NCI-H2227 (cell line): Measurements from ENCODE around the gene ABI3.
"Not testable (repeated sequence)": the region's sequence is repeated elsewhere in the genome, so short reads cannot be mapped to it uniquely, and the experiment has no call there.

ENCODE experiments used
- DNase-seq: peaks from one replicate; lab custom pipeline; 2025; ENCODE audit not compliant: unreplicated experiment; lab: John Stamatoyannopoulos, UW

ABI3 gene, protein sequence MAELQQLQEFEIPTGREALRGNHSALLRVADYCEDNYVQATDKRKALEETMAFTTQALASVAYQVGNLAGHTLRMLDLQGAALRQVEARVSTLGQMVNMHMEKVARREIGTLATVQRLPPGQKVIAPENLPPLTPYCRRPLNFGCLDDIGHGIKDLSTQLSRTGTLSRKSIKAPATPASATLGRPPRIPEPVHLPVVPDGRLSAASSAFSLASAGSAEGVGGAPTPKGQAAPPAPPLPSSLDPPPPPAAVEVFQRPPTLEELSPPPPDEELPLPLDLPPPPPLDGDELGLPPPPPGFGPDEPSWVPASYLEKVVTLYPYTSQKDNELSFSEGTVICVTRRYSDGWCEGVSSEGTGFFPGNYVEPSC

DNA sequence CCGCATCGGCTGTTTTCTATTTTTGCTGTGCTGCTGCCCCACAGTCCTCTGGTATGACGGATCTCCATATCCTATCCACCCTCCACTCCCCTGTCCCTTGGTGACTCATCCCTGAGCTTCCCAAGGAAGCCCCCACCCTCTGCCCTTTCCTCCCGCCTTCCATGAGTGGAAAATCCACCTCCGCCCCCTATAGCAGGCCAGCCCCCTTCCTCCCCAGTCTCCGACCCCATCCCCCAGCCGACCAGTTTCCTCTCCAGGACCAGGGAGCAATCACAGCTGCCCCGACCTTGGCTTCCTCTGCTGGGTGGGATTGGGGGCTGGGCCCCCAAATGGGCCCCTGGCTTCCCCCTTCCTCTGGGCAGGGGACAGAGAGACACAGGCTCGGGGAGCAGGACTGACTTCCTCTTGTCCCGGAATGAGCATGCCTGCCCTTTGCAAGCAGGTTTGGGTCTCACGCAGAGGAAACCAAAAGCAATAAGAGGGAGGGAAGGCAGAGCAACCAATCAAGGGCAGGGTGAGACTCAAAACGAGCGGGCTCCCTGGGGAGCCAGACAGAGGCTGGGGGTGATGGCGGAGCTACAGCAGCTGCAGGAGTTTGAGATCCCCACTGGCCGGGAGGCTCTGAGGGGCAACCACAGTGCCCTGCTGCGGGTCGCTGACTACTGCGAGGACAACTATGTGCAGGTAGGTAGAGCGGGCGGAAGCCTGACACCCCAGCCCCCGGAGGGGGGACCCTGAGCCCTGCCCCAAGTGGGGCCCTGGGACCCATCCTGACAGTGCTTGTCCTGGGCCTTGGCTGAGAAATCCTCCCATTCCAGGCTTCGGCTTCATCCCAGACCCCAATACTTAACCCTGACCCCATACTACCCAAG is at the start of gene ABI3, which contains the start of gene GNGT2:
Gene ABI3, plus strand, starts transcription at position 550 of the 872 bp plus-strand sequence. Its CDS starts 18 bp downstream, at position 568.
Gene GNGT2, minus strand, starts transcription at position 417 of the 872 bp plus-strand sequence. CDS start 3,152 bp downstream, outside the sequence.
- DNase-seq: no peak

DNA sequence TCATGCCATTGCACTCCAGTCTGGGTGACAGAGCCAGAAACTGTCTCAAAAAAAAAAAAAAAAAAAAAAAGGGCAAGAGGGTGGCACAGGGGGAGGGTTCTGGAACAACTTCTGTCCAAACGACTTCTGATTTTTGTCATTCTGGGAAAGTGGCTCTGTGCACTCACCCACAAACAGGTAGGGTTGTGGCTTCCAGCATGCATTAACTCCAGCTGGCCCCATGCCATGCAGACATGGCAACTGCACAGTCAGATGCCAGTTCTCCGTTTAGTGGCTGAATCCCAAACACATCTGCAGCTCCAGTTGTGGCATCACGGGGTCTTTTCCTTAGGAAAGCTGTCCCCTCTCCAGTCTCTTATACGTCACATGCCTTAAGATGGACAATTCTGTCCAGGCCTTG is 47.6 kb upstream of the ABI3 start:
- DNase-seq: no peak

DNA sequence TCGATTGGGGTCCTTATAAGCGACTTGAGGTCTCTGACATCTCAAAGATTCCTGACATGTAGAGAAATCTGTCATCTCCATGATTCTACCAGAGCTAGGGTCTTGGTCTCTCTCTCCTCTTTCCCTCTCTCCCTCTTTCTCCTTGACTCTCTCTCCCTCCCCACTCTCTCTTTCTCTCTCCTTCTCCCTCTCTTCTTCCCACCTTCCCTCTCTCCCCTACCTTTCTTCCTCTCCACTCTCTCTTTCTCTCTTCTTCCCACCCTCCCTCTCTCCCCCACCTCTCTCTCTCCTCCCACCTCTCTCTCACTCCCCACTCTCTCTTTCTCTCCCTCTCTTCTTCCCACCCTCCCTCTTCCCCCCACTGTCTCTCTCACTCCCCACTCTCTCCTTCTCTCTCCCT is 45.4 kb upstream of the ABI3 start:
- DNase-seq: no peak

DNA sequence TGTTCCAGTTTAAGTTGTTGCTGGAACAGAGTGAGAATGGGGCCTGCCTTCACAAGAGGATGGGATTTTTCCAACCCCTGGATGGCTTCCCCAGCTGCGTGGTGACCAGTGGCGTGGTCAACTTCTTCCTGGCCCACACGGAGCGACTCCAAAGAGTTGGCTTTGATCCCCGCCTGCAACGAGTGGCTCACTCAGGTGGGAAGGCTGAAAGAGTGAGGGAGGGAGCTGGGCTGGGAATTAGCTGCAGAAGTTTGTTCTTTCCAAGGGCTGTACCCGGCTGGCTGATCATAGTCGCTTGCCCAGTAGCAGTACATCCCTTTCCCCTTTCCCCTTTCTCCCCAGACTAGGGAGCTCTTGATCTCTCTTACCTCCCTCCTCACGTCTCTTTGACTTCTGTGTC is 41.8 kb upstream of the ABI3 start:
- no peak for DNase-seq

DNA sequence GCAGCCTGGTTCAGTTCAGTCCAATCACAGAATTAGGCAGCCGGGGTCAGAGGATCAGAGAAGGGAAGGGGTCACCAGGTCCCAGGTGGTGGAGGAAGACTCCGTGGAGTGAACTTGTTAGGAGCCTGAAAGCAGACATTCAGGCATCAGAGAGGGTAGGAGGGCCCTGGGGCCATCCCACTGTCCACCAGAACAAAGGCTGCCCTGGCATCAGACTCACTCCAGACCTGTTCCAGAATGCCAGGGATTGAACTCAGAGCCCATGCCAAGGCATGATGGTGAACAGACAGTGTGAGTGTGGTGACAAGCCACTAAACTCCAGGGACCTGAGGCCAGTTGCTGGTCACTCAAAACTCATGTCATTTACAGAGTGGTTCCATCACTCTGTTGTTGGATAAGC is 40.3 kb upstream of the ABI3 start:
- DNase-seq: no peak

DNA sequence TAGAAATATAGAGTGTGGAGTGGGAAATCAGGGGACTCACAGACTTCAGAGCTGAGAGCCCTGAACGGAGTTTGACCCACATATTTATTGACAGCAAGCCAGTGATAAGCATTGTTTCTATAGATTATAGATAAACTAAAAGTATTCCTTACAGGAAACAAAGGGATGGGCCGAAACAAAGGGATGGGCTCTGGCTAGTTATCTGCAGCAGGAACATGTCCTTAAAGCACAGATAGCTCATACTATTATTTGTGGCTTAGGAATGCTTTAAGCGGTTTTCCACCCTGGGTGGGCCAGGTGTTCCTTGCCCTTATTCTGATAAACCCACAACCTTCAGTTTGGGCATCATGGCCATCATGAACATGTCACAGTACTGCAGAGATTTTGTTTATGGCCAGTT is 39.8 kb upstream of the ABI3 start:
- DNase-seq: not testable (repeated sequence)

DNA sequence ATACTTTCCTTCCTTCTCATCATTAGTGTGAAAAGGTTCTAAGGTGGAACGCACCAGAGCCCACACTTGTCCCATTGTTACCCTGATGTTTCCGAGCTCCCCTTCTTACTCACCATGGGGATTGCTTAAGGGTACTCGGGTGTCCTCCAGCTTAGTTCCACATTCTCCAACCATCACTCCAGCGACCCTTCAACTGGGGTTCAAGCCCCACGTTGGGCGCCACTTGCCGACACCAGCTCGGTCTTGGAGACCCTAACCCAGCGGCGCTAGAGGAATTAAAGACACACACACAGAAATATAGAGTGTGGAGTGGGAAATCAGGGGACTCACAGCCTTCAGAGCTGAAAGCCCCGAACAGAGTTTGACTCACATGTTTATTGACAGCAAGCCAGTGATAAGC is 34.5 kb upstream of the ABI3 start:
- DNase-seq: not testable (repeated sequence)

DNA sequence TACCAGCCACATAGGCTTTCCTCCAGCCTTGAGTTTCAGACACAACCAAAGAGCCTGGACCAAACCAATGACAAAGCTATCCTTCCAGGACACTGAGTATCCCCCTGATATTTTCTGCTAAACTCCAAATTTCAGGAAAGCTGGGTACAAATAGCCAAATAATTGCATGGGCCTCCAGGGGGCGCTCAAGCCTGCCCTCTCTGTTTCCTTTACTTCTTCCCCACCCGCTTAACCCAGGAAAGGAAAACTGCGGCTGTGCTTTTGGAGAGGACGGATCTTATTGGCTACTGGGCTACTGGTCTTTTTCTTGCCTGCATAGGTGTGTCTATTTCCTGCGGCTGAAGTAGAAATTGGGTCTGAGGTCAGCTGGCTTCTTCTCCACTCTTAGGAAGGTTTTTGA is 30.2 kb upstream of the ABI3 start:
- DNase-seq: peak; percentile 14

DNA sequence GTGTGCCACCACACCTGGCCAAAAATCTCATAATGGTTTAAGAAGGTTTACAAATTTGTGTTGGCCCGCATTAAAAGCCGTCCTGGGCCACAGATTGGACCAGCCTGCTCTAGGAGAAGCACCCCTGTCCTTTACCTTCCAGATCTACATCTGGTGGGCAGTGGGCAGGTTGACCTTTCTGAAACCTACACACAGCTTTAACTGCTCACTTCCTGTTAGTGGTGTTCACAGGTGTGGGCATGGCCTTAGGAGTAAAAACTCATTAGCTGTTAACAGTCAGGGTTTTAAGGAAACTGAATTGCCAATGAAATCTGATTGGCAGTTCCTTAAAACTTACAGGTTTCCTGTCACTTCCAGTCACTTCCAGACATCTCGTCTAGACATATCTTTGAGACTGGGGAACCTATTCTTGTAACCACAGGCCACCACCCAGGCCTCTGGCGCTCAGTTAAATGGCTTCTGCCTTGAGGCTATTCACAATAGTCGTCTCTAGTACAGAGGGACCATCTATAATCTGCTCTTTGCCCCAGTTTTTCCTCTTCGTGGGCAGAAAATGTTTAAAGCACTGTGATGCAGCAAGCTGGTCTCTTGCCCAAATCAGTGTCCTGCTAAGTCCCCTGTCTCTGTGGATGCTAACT is 29.4 kb upstream of the ABI3 start:
- no peak for DNase-seq

DNA sequence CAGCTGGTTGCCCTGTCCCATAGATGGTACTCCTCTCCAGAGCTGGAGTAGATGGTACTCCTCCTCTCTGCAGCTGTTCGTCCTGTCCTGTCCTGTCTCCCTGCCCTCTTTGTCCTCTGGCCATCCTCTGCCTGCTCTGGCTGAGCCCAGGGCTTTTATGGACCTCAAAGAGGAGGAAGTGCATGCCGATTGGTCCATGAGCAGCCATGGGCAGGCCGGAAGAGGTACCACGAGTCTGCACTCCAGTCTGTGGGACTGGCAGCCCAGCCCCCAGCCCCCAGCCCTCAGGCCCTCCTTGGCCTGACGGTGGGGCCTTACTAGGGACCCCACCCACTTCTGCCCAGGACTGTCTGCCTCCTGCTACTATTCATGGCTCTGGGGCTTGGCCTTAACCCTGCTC is 27.2 kb upstream of the ABI3 start:
- DNase-seq: no peak

DNA sequence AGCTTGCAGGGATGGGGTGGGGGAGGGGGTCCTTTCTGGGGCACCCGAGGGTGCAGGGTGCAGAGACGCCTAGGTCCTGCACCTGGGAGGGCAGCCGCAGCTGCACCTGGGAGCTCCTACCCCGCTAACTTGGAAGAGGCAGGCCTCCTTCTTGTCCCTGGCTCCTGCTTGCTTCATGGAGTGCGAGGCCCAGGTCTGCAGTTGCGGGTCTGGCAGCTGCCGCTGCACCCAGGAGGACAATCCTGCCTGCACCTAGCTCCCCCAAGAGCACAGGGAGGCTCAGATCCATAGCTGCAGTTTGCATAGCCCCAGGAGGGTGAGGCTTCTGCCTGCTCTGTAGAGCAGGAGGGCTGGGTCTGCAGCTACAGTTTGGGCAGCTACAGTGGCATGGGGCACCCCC is 26.7 kb upstream of the ABI3 start:
- DNase-seq: no peak

DNA sequence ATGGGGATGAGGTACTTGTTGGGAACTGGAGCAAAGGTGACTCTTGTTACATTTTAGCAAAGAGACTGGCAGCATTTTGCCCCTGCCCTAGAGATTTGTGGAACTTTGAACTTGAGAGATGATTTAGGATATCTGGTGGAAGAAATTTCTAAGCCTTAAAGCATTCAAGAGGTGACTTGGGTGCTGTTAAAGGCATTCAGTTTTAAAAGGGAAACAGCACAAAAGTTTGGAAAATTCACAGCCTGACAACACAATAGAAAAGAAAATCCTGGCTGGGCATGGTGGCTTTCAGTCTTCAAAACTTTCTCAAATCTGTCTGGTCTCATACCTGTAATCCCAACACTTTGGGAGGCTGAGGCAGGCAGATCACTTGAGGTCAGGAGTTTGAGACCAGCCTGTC is 26.0 kb upstream of the ABI3 start:
- not testable (repeated sequence) for DNase-seq

DNA sequence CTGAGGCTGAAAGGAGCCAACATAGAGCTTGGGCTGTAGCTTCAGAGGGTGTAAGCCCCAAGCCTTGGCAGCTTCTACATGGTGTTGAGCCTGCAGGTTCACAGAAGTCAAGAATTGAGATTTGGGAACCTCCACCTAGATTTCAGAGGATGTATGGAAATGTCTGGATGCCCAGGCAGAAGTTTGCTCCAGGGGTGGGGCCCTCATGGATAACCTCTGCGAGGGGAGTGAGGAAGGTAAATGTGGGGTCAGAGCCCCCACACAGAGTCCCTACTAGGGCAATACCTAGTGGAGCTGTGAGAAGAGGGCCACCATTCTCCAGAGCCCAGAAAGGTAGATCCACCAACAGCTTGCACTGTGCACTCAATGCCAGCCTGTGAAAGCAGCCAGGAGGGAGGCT is 25.1 kb upstream of the ABI3 start:
- DNase-seq: not testable (repeated sequence)

DNA sequence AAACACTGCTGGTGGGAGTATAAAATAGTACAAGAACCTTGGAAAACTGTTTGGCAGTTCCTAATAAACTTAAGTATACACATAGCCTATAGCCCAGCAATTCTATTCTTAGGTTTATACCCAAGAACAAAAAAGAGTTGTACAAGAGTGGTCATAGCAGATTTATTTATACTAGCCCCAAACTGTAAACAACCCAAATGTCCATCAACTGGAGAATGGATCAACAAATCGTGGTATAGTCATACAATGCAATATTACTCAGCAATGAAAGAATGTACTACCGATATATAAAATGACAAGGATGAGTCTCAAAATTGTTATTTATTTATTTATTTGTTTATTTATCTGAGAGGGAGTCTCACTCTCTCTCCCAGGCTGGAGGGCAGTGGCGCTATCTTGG is 23.2 kb upstream of the ABI3 start:
- no peak for DNase-seq

DNA sequence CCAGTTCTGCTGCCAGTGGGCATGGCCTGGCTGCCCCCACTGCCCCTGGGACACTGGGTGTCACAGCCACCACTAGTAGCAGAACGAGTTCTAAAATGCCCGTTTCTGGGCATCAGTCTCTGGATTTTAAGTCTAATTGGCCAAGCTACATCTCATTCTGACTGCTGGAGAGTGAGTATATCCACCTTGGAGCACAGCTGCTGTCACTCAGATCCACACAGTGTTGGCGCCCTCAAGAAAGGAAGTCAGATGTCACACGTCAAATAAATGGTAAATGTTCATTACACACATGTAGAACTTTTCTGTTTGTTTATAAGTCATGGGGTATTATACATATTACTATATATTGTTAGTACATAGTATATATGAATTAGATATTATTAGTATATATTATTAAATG is 19.6 kb upstream of the ABI3 start:
- DNase-seq: peak; percentile 11

DNA sequence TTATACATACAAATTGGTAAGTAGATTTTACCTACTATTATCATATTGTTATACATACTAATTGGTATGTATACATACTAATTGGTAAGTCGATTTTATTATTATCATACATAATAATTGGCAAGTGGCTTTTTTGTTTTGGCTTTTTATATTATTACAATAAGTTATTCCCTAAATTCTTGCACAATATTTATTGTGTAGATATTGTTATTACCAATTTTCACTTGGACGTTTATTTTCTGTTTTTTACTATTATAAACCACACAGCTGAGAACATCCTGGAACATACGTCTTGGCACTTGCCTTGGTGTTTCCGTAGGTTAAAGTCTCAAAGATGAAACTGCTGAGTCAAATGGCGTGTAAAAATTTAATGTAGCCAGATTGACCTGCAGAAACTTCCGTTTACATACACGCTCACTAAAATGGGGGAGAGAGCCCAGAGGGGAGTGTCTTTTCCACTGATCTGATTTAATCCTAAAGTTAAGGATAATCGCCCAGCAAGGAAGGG is 19.0 kb upstream of the ABI3 start:
- no peak for DNase-seq

DNA sequence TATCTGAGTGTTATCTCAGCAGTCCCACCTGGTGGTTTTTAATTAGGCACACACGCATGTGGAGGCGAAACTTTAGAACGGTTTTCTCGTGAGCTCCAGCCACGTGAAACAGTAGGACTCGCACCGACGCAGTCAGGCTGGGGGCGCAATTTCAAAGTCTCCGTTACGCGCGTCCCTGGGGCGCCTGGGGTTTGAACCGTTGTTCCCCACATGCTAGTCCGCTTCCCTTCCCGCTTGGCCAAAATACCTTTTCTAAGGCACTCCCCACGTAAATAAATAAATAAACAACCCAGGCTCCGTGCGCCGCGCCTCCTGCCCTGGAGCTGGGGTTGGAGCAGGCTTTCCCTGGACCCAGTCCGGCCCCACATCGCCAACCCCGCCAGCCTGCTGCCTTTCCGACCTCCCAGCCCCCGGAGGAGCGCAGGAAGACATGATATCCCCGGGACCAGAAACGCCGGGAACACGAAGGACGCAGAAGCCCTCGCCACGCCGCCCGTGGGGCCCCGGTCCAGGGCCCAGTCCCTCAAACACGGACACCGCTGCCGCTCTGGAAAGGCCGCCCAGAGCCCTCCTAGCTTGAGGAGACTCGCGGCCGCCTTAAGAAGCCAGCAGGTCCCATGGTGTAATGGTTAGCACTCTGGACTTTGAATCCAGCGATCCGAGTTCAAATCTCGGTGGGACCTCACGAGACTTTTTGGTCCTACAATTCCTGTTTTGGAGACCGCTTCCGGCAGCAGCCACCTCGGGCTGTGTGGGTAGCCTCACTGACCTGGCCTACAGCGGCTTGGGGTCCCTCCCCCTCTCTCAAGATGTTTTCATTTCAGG is 18.4 kb upstream of the ABI3 start:
- DNase-seq: peak; percentile 94

DNA sequence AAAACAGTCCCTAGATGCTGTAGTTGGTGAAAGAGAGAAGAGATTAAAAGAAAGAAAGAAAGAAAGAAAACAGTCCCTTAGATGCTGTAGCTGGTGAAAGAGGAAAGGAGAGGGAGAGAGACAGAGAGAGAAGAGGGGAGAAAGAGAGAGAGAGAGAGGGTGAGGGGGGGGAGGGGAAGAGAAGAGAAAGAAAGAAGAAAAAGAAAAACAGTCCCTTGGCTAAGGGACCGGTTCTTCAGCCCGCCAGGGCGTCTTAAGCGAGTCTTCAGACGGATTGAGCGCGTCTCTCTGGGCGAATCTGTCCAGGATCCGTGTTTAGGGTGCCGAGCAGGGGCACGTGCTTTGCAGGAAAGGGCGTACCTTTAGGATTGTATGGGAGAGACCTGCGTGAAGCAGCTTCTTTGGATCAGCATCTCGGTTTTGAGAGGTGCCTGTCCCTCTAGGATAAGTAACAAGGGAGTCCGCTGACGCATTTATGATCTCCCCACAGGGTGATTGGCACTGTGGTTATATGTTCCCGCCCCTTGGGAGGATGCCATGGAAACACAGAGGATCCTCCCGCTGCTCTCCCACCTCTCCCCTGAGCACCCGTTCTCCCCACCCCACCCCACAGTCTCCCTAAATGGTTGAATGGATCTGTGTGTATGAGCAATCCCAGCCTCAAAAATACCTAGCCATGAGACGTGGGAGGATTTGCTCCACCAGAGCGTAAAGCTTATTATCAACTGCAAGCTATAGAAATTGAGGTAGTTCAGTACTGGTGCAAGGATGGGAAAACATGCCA is 16.8 kb upstream of the ABI3 start:
- DNase-seq: peak; percentile 77

DNA sequence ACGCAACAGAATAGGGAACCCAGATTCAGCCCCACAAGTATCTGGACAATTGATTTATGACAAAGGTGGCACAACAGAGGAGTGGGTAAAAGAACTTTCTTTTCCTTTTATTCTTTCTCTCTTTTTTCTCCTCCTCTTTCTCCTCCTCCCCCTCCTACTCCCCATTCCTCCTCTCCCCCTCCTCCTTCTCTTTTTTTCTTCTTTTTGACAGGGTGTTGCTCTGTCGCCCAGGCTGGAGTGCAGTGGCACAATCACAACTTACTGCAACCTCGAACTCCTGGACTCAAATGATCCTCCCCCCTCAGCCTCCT is 16.3 kb upstream of the ABI3 start:
- DNase-seq: no peak

DNA sequence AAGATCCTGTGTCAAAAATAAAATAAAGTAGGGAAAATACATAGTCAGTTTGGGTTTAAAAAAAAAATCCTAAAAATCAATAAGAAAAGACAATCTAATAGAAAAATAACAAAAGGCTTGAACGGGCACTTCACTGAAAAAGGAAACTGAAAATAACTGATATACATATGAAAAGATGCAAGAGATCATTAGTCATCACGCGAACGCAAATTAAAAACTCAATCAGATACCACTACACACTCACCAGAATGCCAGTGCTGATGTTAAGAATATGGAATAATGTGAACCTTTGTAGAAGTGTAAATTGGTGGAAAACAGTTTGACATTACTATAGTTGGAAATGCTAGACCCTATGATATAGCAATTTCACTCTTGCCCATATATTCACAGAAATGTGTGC is 14.8 kb upstream of the ABI3 start:
- no peak for DNase-seq
